WERI-Rb-1 (cell line): Measurements from ENCODE around the gene RNASE7.

Source experiments
- DNase-seq: peaks from one replicate; pipeline ENCODE4 v3.0.0-alpha.2; 2020
- H3K27ac ChIP-seq: fragments of 250-450 bp; sonication (Bioruptor Pico); 2 replicates; pipeline ENCODE4 v1.5.1; 2020; ENCODE audit warnings: mild to moderate bottlenecking, moderate library complexity
- H3K27me3 ChIP-seq: fragments of 250-450 bp; sonication (Bioruptor Pico); 2 replicates; pipeline ENCODE4 v1.5.1; 2021; ENCODE audit warnings: mild to moderate bottlenecking, low read depth, moderate library complexity; ENCODE audit not compliant: insufficient read depth, severe bottlenecking
- H3K36me3 ChIP-seq: fragments of 250-450 bp; sonication (Bioruptor Pico); 2 replicates; pipeline ENCODE4 v1.5.1; 2020; ENCODE audit warnings: mild to moderate bottlenecking, moderate library complexity
- H3K4me3 ChIP-seq: 2 replicates; pipeline ENCODE4 v1.5.1; 2011; ENCODE audit warnings: low read depth, mild to moderate bottlenecking, control low read depth, low read length
- H3K9me3 ChIP-seq: fragments of 250-450 bp; sonication (Bioruptor Pico); 2 replicates; pipeline ENCODE4 v1.5.1; 2021; ENCODE audit warnings: mild to moderate bottlenecking, moderate library complexity; ENCODE audit not compliant: severe bottlenecking
- TF ChIP-seq, protein P1 (sequence below): IDR thresholded peaks from 2 replicates; pipeline ENCODE4 v1.5.1; 2011; ENCODE audit warnings: low read depth, mild to moderate bottlenecking, control low read depth, inconsistent platforms, low read length

RNASE7 gene

DNA sequence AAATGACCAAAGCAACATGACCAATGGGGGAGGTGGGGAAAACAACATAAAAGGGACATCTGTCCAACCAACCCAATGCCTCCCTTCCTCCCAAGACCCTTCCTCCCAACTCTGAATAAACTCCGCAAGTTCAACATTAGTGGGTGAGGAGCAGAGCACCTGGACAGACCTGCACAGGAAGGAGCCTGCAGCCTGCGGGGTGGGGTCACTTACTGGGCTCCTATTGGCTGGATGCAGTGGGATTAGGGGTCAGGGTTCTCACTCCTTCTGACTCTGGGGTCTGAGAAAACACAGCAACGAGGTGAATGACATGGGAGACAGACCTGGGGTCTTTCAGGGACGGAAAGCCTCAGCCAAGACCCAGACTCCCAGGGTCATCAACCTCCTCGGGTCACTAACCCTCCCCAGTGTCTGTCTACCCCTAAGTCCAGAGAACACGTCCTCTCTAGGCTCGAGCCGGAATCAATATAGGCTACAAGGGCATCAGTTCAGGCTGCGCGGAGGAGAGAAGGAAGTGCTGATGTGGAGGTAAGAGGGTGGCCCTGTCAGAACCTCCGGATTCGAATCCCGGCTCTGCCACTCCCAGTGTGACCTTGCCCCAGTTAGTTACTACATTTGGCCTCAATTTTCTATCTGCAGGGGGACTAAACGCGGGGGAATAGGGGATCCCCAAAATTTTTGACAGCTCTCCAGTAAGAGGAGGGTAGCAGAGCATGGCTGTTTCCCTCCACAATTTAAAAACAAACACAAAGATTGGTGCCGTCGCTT is 18.2 kb upstream of the RNASE7 start:
- Histone ChIP-seq H3K27ac (peak overlapping the region; percentile 78), H3K27me3 (no peaks in the 10 kb centered on the region), H3K9me3 (no peaks in the 10 kb centered on the region), H3K4me3 (peak overlapping the region; percentile 83), H3K36me3 (peaks cover 10% of the 10 kb centered on the region; the same call in 1 of the 2 replicates)
- DNase-seq: no peak
- TF ChIP-seq, protein P1, sequence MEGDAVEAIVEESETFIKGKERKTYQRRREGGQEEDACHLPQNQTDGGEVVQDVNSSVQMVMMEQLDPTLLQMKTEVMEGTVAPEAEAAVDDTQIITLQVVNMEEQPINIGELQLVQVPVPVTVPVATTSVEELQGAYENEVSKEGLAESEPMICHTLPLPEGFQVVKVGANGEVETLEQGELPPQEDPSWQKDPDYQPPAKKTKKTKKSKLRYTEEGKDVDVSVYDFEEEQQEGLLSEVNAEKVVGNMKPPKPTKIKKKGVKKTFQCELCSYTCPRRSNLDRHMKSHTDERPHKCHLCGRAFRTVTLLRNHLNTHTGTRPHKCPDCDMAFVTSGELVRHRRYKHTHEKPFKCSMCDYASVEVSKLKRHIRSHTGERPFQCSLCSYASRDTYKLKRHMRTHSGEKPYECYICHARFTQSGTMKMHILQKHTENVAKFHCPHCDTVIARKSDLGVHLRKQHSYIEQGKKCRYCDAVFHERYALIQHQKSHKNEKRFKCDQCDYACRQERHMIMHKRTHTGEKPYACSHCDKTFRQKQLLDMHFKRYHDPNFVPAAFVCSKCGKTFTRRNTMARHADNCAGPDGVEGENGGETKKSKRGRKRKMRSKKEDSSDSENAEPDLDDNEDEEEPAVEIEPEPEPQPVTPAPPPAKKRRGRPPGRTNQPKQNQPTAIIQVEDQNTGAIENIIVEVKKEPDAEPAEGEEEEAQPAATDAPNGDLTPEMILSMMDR: no peak

DNA sequence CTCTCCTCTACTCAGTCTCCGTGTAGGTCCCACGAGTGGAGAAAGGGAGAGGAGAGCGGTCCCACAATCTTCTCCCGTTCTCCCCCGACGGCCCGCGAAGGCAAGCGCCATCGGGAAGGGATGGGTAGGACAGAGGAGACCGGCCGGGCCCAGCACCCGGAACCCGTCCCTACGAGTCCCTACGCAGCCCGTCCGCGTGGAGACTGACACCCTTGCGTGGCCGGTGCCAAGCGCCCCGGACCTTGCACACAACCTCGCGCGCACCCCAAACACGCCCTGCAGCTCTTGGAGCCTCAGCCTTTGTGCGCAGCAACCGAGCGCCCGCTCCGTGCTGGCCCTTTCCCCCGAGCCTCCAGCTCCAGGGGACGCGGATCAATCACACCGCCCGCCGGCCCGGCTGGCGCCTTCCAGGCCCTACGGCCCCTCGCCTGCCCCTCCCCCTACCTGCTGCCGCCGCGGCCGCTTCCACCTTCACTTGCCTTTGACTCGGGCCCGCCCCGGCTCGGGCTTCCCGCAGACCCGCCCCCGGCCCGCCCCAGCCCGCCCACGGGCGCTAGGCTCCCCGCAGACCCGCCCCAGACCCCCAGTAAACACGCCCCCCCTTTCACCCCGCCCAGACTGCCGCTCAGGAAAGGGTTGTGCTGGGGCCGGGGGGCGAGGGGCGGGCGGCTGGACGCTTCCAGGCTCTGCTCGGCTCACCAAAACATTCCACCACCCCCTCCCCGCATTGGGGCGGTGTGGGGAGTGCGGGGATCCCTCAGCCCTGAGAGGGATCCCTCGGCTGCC is 17.4 kb upstream of the RNASE7 start, which contains the start of gene NDRG2:
Gene NDRG2, minus strand, starts transcription at position 477 of the 786 bp plus-strand sequence. CDS start 1,746 bp downstream, outside the sequence.
- Histone ChIP-seq H3K9me3 (no peaks in the 10 kb centered on the region), H3K27ac (peak within 1 kb of the TSS; percentile 78)
- DNase-seq: peak; percentile 91

GRCh38 chr14:21025371-21026273 is 16.5 kb upstream of the RNASE7 start:
- TF ChIP-seq, protein P1: no peak
- peak overlapping the region; percentile 47 for H3K27ac ChIP-seq
- peaks cover 6% of the 10 kb centered on the region; the same call in 1 of the 2 replicates for H3K36me3 ChIP-seq
- H3K4me3 ChIP-seq: peak overlapping the region; percentile 83
- no peaks in the 10 kb centered on the region for H3K27me3 ChIP-seq
- no peaks in the 10 kb centered on the region for H3K9me3 ChIP-seq
- no peak for DNase-seq

More for the DNA sequence above, 17.4 kb upstream of the RNASE7 start, which contains the start of gene NDRG2:
- TF ChIP-seq, protein P1: no peak
- Histone ChIP-seq H3K36me3 (peaks cover 10% of the 10 kb centered on the region; the same call in 1 of the 2 replicates), H3K4me3 (peak within 1 kb of the TSS; percentile 83), H3K27me3 (no peaks in the 10 kb centered on the region)

DNA sequence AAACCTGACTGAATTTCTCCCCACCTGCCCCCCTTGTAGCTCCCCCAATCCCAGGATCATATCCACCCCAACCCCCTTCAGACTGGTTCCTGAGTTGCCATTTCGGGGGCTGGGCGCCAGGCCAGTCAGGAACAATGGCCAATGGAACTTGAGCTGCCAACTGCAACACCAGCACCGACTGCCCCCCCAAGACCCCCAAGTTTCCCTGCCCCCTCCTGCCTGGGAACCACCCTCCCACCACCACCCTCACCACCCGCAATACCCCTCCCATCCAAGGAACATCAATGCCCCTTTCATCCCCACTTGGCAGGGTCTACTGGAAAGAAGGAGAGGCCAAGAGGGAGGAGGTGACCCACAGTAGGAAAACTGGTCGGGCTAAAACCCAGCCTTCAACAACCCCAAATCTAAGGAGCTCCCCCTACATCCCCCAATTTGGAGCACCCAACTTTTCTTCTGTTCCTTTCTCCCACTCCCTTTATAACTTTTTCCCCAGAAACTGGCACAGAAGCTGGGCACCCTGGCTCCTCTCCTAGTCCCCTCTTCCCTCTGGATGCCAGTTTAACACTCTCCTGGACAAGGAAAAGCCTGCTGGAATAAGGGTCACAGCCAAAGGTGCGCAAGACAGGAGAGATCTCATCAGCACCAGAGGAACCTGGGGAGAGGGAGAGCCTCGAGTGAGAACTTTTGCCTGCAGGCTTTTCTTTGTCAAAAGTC is 15.7 kb upstream of the RNASE7 start:
- TF ChIP-seq, protein P1: no peak
- H3K4me3 ChIP-seq: no peak overlapping the region
- no peaks in the 10 kb centered on the region for H3K9me3 ChIP-seq
- no peaks in the 10 kb centered on the region for H3K27me3 ChIP-seq
- DNase-seq: no peak
- no peak overlapping the region for H3K27ac ChIP-seq
- H3K36me3 ChIP-seq: peaks cover 2% of the 10 kb centered on the region; the same call in 1 of the 2 replicates

- no peak for DNase-seq
- Histone ChIP-seq H3K36me3 (no peaks in the 10 kb centered on the region), H3K27me3 (no peaks in the 10 kb centered on the region), H3K27ac (no peak overlapping the region), H3K4me3 (no peak overlapping the region), H3K9me3 (no peaks in the 10 kb centered on the region)
- TF ChIP-seq, protein P1: no peak
These were observed 15.2 kb upstream of the RNASE7 start for GRCh38 chr14:21026988-21027315.
